ENCODE data around the gene TAS2R43. TPM values are rescaled to one million over a fixed set of nuclear protein-coding genes. Genes with fewer than 3 reads are reported as not detected.

The TAS2R43 gene
- total and polyA plus RNA-seq, 2 of the 4 experiments (the other 2 are of a cell fraction): 0.90 TPM; not detected in 1

DNA sequence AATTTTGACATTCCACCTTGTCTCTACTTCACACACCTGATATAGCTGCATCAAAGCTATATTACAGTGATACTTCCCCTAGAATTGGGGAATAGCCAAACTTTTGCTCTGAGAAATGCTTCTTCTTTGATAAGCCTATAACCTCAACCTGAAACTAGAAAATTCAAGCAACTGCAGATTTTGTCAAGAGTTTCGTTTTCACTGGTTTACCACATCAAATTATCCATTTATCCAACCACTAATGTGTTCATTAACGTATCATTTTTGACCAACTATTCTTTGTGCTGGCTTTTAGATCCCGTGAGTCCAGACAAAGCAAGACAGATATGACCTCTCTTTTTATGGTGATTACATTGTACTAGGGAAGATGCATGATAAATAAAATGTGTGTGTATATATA lies 16.5 kb downstream of the TAS2R43 start:
- no peak overlapping the region for H4K91ac ChIP-seq (ENCODE audit: insufficient read depth, low read depth, low read length)
- H3K9me3 ChIP-seq (ENCODE audit: control insufficient read depth, insufficient read depth, low read length): no peaks in the 10 kb centered on the region
- ChIA-PET CTCF (no interaction called here), POLR2A (ENCODE audit: unreplicated experiment) (no interaction called here)
- WGBS, 2 experiments (ENCODE audit: extremely low coverage in 2 of 2, insufficient read length in 1 of 2): no CpG with 5 or more reads among the region's 3 CpGs
- H3K4ac ChIP-seq (ENCODE audit: low read depth, low read length): no peak overlapping the region
- H3K56ac ChIP-seq (ENCODE audit: extremely low read depth, insufficient read depth, low read length): no peak overlapping the region
- H3K79me1 ChIP-seq (ENCODE audit: low read depth in 1 of 2, low read length in 2 of 2): peaks cover 0 to 4% of the 10 kb centered on the region in 2 experiments; a peak in 2 of 4 replicates
- no peak overlapping the region for H2AFZ ChIP-seq (replicated peaks; ENCODE audit: low read length, poor library complexity)
- ATAC-seq (ENCODE audit: low read depth) (no peak), DNase-seq (no peak)
- H3K9me1 ChIP-seq (ENCODE audit: insufficient read depth, low read length): no peaks in the 10 kb centered on the region
- no TSS peak for BruUV-seq (replicated peaks)
- H3K4me2 ChIP-seq (ENCODE audit: low read depth, low read length): no peak overlapping the region
- no peak overlapping the region for H2BK15ac ChIP-seq (ENCODE audit: low read depth, low read length)
- no peaks in the 10 kb centered on the region for H4K20me1 ChIP-seq (ENCODE audit: insufficient read depth, low read length)
- H3K4me3 ChIP-seq (ENCODE audit: insufficient read depth, low read depth, low read length): no peak overlapping the region
- H4K5ac ChIP-seq (ENCODE audit: low read depth, low read length): no peak overlapping the region
- no peak overlapping the region for H2AK9ac ChIP-seq (replicated peaks; ENCODE audit: low read depth, low read length, poor library complexity)
- no peak overlapping the region for H3K9ac ChIP-seq (ENCODE audit: low read depth, low read length)
- no peak overlapping the region for H3K18ac ChIP-seq (ENCODE audit: low read depth, low read length)
- H3K27me3 ChIP-seq (ENCODE audit: control insufficient read depth, insufficient read depth, low read length): no peaks in the 10 kb centered on the region
- H3K27ac ChIP-seq (ENCODE audit: insufficient read depth, low read length): no peak overlapping the region
- H2AK5ac ChIP-seq (ENCODE audit: low read depth, low read length): no peak overlapping the region
- H3K4me1 ChIP-seq (ENCODE audit: control insufficient read depth, insufficient read depth, low read length): no peaks in the 10 kb centered on the region
- H3K36me3 ChIP-seq (ENCODE audit: control insufficient read depth, insufficient read depth, low read length): no peaks in the 10 kb centered on the region; the same call in 1 of the 2 replicates
- intact Hi-C loops (cut with micrococcal nuclease) (loop anchor here (1.0 kb wide), 1 partner anchor 56 kb away; no protein-coding TSS in a partner anchor), in situ Hi-C loops (cut with MboI; ENCODE audit: low sequenced_read_pairs) (no loop called here), dilution Hi-C loops (cut with HindIII; ENCODE audit: low sequenced_read_pairs, unreplicated experiment) (no loop called here)
- H2BK120ac ChIP-seq (ENCODE audit: low read depth, low read length): no peak overlapping the region
- no peak overlapping the region for H3K14ac ChIP-seq (replicated peaks; ENCODE audit: low read depth, low read length)
- no peak overlapping the region for H2BK20ac ChIP-seq (ENCODE audit: low read depth, low read length)
- no peak for TF ChIP-seq NFE2L2 (IDR thresholded peaks at IDR 0.05; ENCODE audit: low read depth, low read length)
- TF ChIP-seq FOS (IDR thresholded peaks at IDR 0.05; ENCODE audit: low read depth, low read length): no peak
- no peak for TF ChIP-seq RFX5 (IDR thresholded peaks at IDR 0.05; ENCODE audit: low read depth, low read length)
- no peak for TF ChIP-seq RAD21 (IDR thresholded peaks at IDR 0.05; ENCODE audit: low read length)
- no peak for TF ChIP-seq BHLHE40 (IDR thresholded peaks at IDR 0.05; ENCODE audit: low read depth, low read length)
- no peak for TF ChIP-seq CHD1 (IDR thresholded peaks at IDR 0.05; ENCODE audit: low read depth, low read length)
- TF ChIP-seq, protein P1, sequence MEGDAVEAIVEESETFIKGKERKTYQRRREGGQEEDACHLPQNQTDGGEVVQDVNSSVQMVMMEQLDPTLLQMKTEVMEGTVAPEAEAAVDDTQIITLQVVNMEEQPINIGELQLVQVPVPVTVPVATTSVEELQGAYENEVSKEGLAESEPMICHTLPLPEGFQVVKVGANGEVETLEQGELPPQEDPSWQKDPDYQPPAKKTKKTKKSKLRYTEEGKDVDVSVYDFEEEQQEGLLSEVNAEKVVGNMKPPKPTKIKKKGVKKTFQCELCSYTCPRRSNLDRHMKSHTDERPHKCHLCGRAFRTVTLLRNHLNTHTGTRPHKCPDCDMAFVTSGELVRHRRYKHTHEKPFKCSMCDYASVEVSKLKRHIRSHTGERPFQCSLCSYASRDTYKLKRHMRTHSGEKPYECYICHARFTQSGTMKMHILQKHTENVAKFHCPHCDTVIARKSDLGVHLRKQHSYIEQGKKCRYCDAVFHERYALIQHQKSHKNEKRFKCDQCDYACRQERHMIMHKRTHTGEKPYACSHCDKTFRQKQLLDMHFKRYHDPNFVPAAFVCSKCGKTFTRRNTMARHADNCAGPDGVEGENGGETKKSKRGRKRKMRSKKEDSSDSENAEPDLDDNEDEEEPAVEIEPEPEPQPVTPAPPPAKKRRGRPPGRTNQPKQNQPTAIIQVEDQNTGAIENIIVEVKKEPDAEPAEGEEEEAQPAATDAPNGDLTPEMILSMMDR (conservative IDR thresholded peaks at IDR 0.05; ENCODE audit: low read depth, low read length): no peak
- TF ChIP-seq, protein P2, sequence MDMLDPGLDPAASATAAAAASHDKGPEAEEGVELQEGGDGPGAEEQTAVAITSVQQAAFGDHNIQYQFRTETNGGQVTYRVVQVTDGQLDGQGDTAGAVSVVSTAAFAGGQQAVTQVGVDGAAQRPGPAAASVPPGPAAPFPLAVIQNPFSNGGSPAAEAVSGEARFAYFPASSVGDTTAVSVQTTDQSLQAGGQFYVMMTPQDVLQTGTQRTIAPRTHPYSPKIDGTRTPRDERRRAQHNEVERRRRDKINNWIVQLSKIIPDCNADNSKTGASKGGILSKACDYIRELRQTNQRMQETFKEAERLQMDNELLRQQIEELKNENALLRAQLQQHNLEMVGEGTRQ (IDR thresholded peaks at IDR 0.05; ENCODE audit: low read depth, low read length): no peak
- TF ChIP-seq, protein P3, sequence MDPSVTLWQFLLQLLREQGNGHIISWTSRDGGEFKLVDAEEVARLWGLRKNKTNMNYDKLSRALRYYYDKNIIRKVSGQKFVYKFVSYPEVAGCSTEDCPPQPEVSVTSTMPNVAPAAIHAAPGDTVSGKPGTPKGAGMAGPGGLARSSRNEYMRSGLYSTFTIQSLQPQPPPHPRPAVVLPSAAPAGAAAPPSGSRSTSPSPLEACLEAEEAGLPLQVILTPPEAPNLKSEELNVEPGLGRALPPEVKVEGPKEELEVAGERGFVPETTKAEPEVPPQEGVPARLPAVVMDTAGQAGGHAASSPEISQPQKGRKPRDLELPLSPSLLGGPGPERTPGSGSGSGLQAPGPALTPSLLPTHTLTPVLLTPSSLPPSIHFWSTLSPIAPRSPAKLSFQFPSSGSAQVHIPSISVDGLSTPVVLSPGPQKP (IDR thresholded peaks at IDR 0.05; ENCODE audit: borderline replicate concordance, low read depth, low read length): no peak
- TF ChIP-seq CEBPB (IDR thresholded peaks at IDR 0.05; ENCODE audit: low read depth, low read length): no peak
- no peak overlapping the region for H4K8ac ChIP-seq (ENCODE audit: low read depth in 2 of 2, low read length in 2 of 2)
- no peak overlapping the region for H3K23ac ChIP-seq (ENCODE audit: low read depth, low read length)
- no peak overlapping the region for H2BK5ac ChIP-seq (ENCODE audit: low read depth, low read length, poor library complexity, severe bottlenecking)

All from IMR-90 (cell line).